Endothelial cell (in vitro differentiated cells): Measurements from ENCODE around the gene GATB. TPM values are rescaled to one million over a fixed set of nuclear protein-coding genes. Genes with fewer than 3 reads are reported as not detected.
A peak's percentile ranks its signal among the peaks of the same experiment; 100 is the strongest.

Source experiments
- DNase-seq: peaks from one replicate; pipeline ENCODE4 v3.0.0; 2021; ENCODE audit warnings: low spot score
- H3K27ac Mint-ChIP-seq: one replicate; pipeline ENCODE4 v1.8.0; 2021; ENCODE audit warnings: mixed read lengths, inconsistent platforms; ENCODE audit not compliant: unreplicated experiment
- H3K27me3 Mint-ChIP-seq: one replicate; pipeline ENCODE4 v1.8.0; 2021; ENCODE audit warnings: mild to moderate bottlenecking, moderate library complexity, mixed read lengths, inconsistent platforms; ENCODE audit not compliant: unreplicated experiment
- H3K36me3 Mint-ChIP-seq: one replicate; pipeline ENCODE4 v1.8.0; 2021; ENCODE audit warnings: mild to moderate bottlenecking, low read depth, mixed read lengths, inconsistent platforms; ENCODE audit not compliant: unreplicated experiment
- H3K4me1 Mint-ChIP-seq: one replicate; pipeline ENCODE4 v1.8.0; 2021; ENCODE audit warnings: mild to moderate bottlenecking, mixed read lengths, inconsistent platforms; ENCODE audit not compliant: unreplicated experiment
- H3K4me3 Mint-ChIP-seq: one replicate; pipeline ENCODE4 v1.8.0; 2021; ENCODE audit warnings: mild to moderate bottlenecking, mixed read lengths, inconsistent platforms; ENCODE audit not compliant: unreplicated experiment
- H3K9me3 Mint-ChIP-seq: one replicate; pipeline ENCODE4 v1.8.0; 2021; ENCODE audit warnings: mixed read lengths, inconsistent platforms; ENCODE audit not compliant: unreplicated experiment
- CTCF ChIP-seq: fragments of 200-600 bp; sonication (generic); IDR thresholded peaks from one replicate; pipeline ENCODE4 v1.5.0; 2021; ENCODE audit warnings: antibody characterized with exemption; ENCODE audit not compliant: unreplicated experiment
- total RNA-seq: library from RNA; stranded (reverse); fragmentation: NEBNext Ultra II Directional; extraction: Animal tissue kit (Norgen Biotek cat#: 25700); gene quantifications from one replicate; pipeline ENCODE4 v1.2.1, GENCODE V29; 2021; ENCODE audit not compliant: unreplicated experiment

GATB gene
- total RNA-seq, 1 donor from 2014 or later = 16.6 TPM

- no peak for TF ChIP-seq CTCF
- no peak for DNase-seq
These were observed 73.7 kb downstream of the GATB start for GRCh38 chr4:151687021-151687640.

GRCh38 chr4:151685303-151685702 lies 75.5 kb downstream of the GATB start:
- Mint-ChIP-seq H3K4me1 (peaks cover 28% of the 10 kb centered on the region), H3K36me3 (peaks cover 21% of the 10 kb centered on the region), H3K27ac (no peak overlapping the region), H3K27me3 (peaks cover 6% of the 10 kb centered on the region), H3K9me3 (no peaks in the 10 kb centered on the region), H3K4me3 (no peak overlapping the region)
- TF ChIP-seq CTCF = no peak
- no peak for DNase-seq

More at GRCh38 chr4:151687021-151687640, 73.7 kb downstream of the GATB start:
- Mint-ChIP-seq H3K4me3 (no peak overlapping the region), H3K27me3 (peaks cover 6% of the 10 kb centered on the region), H3K4me1 (peaks cover 34% of the 10 kb centered on the region), H3K27ac (peak overlapping the region; percentile 81), H3K36me3 (peaks cover 21% of the 10 kb centered on the region), H3K9me3 (no peaks in the 10 kb centered on the region)

- Mint-ChIP-seq H3K9me3 (no peaks in the 10 kb centered on the region), H3K36me3 (peaks cover 18% of the 10 kb centered on the region), H3K4me1 (no peaks in the 10 kb centered on the region), H3K4me3 (no peak overlapping the region), H3K27ac (no peak overlapping the region), H3K27me3 (peaks cover 5% of the 10 kb centered on the region)
- no peak for TF ChIP-seq CTCF
- DNase-seq = no peak
These were observed 79.7 kb downstream of the GATB start for GRCh38 chr4:151681085-151681484.

- Mint-ChIP-seq H3K27ac (no peak overlapping the region), H3K4me1 (peaks cover 8% of the 10 kb centered on the region), H3K9me3 (no peaks in the 10 kb centered on the region), H3K36me3 (peaks cover 11% of the 10 kb centered on the region), H3K4me3 (no peak overlapping the region), H3K27me3 (peaks cover 5% of the 10 kb centered on the region)
- TF ChIP-seq CTCF = no peak
- no peak for DNase-seq
These were observed 81.6 kb downstream of the GATB start for GRCh38 chr4:151679231-151679630.

GRCh38 chr4:151678048-151678872 lies 82.5 kb downstream of the GATB start:
- no peak overlapping the region for H3K4me3 Mint-ChIP-seq
- DNase-seq = no peak
- H3K36me3 Mint-ChIP-seq = peaks cover 6% of the 10 kb centered on the region
- H3K27me3 Mint-ChIP-seq = peaks cover 4% of the 10 kb centered on the region
- TF ChIP-seq CTCF = no peak
- H3K4me1 Mint-ChIP-seq = peaks cover 13% of the 10 kb centered on the region
- H3K27ac Mint-ChIP-seq = no peak overlapping the region
- H3K9me3 Mint-ChIP-seq = no peaks in the 10 kb centered on the region
